HG03439 (cell line): ENCODE data around the gene USP43.
"Not testable (repeated sequence)": the region's sequence is repeated elsewhere in the genome, so short reads cannot be mapped to it uniquely, and the experiment has no call there.

ENCODE experiments used
- ATAC-seq: cut with Tn5 transposase; IDR thresholded peaks from one replicate; pipeline ENCODE4 v1.9.1; 2021; ENCODE audit warnings: mild to moderate bottlenecking, moderate library complexity; ENCODE audit not compliant: unreplicated experiment

Gene USP43

DNA sequence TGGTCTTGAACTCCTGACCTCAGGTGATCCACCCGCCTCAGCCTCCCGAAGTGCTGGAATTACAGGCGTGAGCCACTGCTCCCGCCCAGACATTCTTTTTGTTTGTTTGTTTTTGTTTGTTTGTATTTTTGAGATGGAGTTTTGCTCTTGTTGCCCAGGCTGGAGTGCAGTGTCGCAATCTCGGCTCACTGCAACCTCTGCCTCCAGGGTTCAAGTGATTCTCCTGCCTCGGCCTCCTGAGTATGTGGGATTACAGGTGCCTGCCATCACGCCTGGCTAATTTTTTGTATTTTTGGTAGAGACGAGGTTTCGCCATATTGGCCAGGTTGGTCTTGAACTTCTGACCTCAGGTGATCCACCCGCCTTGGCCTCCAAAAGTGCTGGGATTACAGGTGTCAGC, 18.2 kb downstream of the USP43 start:
- not testable (repeated sequence) for ATAC-seq

DNA sequence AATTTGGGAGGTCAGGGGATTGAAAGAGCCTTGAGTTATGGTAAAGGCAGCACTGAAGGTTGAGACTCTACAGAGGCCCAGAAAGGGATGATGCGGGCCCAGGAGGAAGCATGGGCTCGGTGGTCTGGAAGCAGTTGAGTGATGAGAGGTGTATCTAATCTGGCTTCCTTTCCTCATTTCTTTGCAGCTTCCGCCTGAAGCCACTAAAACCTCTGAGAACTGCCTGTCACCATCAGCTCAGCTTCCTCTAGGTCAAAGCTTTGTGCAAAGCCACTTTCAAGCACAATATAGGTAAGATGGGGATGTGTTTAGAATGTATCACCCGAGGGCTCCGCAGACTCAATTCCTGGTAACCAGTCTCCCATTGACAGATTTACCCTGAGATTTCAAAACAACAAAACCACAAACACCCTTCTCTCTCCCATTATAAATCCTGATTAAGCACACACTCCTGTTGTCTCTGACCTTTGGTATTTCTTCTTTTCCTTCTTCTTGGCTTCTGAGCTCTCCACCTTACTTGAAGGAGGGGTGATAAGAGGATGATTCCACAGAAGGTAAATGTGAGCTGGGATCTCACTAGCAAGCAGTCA, 21.2 kb downstream of the USP43 start:
- ATAC-seq: no peak

DNA sequence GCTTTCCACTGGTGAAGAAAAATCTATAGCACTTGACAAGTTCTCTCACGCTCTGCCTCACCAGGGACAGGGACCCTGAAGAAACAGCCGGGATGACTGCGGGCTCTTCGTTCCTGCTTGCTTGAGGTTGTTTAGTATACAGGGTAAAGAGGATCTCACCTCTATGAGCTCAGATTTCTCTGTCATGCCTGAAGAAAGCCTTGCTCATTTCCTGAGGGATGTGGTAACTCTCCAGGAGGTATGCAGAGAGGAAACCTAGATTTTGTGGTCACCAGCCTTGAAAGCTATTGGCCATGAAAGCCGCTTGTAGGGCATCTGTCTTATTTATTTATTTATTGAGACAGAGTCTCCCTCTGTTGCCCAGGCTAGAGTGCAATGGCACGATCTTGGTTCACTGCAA, 23.2 kb downstream of the USP43 start:
- no peak for ATAC-seq

DNA sequence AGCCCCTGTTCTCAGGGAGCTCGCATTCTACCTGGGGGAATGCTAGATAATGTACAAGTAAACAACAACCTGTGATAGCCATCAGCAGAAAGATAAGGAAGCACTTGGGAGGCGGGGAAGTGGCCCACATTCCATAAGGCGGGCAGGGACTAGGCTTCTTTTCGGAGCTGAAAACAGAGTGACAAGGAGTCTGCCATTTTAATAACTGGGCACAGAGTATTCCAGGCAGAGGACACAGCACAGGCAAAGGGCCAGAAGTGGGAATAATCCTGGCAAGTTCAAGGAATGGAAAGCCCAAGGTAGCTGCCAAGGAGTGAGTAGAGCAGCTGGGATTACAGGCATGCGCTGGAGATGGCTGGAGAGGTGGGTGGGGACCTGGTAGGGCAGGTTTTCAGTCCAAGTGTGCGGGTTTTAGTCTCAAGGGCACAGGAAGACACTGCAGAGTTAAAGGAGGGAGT, 24.3 kb downstream of the USP43 start:
- ATAC-seq: no peak

DNA sequence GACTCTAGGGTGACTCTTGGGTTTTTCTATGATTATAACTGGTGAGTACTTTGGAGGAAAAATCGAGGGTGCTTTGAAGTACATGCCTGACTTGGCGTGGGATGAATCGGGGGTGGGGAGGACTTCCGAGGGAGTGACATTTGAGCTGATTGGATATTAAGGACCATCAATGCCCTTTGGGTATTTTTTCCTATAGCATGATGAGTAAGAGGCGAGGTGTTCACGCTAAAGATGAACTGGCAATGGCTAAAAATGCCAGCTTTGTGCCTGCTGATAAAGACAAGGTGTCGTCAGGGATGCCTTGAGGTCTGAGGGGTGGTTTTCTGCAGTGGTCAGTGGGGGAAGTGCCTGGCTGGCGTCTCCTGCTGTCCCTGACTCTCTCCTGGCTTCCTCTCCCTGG, 25.3 kb downstream of the USP43 start:
- ATAC-seq: no peak

DNA sequence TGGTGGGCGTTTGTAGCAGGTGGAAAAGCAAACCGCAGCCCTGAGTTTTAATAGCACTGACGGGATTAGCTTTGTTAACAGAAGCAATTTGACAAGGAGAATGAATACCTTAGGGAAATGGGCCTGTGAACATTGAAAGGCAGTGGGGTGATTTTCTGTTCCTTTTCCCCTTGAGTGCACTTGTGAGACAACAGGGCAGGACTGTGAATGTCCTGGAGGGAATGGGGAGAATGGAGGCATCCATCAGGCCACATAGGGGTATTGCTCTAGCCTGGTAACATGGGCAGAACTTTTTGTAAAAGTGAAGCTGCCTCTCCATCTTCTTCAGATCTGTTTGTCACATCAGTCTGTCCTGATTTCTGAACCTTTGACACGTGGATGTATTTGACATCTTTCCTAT, 26.2 kb downstream of the USP43 start:
- no peak for ATAC-seq

DNA sequence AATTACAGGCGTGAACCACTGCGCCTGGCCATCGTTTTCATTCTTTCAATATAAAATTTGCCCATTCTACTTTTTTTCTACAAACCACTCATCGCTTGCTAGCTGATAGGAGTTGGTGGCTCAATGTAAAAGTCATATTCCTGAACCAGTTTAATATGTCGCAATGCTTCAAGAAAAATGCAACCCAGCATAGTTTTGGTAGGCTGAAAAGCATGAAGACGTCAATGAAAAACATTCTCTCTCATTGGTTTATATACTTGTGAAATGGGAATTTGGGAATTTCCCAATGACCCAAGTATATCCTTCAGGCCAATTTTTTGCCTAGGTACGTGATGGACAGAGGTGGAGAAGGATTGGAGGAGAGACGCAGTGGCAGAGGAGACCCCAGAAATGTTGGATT, 26.9 kb downstream of the USP43 start:
- no peak for ATAC-seq

DNA sequence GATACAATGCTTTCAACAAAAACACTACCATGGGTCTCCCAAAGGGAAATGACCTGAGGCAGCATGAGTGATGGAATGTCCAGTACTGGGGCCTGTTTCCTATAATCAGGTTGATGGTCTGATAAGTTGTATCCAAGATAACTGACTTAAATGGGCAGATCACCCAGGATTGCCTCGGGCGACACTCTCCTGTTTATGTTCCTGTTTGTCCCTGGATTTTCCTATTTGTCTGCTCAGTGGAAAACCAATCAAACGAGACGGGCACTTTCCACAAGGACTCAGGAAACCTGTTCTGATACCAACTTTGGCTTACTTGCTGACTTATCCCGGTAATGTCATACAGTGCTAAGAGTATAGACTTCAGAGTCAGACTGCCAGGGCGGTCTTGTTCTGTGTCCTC, 27.4 kb downstream of the USP43 start:
- no peak for ATAC-seq

DNA sequence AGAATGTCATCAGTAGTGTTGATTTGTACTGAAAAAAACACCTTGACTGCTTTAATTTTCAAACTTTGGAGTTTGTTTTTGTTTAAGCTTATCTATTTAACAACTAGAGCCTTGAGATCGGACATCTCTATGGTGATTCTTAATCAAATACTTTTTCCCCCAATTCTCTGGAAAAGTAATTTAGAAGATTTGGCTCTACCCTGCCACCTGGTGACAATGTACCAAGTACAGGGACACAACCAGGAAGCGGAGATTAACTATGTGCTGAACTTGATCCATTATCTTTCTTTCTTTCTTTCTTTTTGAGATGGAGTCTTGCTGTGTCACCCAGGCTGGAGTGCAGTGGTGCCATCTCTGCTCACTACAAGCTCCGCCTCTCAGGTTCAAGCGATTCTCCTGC, 30.8 kb downstream of the USP43 start:
- ATAC-seq: no peak

DNA sequence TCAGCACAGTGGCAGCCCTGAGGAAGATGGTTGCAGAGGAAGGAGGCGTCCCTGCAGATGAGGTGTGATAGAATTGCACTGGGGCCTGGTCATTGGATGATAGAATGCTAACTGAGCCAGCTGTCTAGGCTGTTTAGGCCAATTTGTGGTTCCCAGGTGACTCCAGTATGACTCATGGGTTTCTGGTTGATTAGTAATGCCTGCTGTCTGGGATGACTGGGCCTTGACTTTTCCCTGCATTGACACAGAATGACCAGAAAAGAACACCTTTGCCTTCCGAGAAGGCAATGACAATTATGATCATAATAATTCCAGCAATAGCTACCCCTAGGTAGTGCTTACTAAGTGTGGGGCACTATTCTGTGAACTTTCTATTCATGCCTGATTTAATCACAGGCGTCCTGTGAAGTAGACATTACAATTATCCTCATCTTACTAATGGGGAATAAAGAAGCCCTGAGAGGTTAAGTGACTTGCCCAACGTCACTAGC, 31.5 kb downstream of the USP43 start:
- no peak for ATAC-seq

DNA sequence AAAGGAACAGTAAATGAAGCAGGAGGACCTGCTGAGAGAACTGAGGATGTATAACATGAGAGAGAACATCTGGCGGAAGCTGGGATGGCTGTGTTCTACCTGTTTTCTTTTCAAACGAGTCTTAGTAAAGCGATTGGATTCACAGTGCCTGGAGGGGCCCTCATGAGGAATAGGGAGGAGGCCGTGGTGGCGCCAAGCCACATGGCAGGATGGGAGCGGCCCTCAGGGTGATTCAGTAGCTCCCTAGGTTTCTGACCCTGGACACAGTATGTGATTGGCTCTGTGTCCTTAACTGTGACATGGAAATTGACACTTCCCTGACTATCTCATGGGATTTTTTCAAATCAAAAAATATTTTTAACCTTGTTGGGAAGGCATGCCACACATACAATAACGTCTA, 32.1 kb downstream of the USP43 start:
- no peak for ATAC-seq

DNA sequence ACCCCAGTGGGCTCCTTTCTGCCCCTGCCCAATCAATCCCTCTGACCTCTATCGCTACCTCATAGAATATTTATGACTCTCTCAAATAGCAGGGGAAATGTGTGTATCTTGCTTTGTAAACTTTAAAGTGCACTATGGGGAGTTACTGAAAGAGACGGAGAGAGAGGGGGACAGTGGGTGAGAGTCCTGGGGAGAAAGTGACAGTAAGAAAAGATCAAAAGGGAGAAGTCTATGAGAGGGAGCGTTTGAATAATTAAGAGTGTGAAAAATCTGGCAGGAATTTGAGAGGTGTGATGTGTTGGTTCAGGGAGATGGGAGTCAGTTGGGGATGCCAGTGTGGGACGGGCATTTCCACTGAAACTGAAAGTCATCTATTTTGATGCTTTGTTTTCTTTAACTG, 32.6 kb downstream of the USP43 start:
- ATAC-seq: no peak

DNA sequence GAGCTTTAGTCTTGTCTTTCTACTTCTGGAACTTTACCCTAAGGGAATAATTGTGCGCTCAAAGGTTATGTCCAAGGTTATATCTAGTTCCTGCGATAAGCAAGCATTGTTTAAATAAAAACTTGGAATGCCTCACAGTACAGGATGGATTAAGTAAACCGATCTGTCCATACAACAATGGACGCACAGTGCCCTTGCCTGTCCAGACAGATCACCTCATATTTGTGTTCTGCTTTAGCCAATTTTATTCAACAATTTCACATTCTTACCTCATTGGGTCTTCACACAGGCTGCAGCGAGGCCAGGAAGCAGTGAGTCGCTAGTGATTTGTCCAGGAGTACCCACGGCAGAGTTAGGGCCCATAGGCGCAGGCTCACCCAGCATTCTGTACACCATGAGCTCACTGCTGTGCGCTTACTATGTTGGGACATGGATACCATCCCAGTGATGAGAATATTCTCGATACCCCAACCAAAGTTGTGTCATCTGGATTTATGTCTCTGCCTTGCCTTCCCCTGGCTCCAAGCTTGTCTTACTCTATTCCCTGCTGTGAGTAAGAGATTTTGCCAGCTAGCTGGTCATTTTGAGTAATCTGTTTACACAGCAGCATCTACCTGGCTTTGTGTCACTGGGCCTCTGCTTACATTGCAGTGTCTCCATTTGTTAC, 39.8 kb downstream of the USP43 start:
- no peak for ATAC-seq

DNA sequence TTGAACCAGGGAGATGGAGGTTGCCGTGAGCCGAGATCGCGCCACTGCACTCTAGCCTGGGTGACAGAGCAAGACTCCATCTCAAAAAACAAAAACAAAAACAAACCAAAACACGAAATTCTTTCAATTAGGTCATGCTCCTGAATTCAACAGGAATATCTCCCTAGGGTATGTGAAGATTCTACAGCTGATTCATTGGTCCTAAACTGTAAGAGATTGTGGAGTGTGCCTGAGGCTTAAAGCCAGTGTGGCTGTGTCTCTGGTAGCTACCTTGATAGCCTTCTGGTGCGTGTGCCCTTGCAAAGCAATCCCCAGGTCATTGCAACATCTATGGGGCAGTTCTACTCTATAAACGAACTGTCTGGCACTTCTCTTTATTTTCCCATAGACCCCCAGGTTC, 48.4 kb downstream of the USP43 start:
- no peak for ATAC-seq

DNA sequence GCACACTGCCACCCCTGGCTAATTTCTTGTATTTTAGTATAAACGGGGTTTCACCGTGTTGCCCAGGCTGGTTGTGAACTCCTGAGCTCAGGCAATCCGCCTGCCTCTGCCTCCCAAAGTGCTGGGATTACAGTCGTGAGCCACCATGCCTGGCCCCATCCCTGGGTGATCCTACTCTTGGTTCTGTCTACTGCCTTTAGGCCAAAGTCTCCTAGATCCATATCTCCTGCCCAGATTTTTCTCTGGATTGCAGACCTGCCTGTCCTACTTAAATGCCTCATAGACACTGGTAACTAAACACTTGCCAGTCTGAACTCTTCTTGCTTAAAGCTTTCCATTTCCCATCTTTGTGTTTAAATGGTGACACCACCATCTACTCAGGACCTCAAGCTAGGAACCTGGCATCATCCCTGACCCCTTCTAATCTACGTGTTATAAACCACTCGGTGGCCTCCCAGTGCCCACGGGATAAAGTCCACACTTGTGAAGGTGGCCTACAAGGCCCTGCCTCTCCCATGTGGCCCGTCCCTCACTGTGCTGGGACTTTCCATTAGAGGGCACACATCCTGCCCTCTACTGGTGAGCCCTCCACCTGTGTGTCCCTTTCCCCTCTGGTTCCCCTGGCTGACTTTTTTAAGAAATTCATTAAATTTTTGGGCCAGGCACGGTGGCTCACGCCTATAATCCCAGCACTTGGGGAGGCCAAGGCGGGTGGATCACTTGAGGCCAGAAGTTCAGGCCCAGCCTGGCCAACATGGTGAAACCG, 51.1 kb downstream of the USP43 start:
- no peak for ATAC-seq

DNA sequence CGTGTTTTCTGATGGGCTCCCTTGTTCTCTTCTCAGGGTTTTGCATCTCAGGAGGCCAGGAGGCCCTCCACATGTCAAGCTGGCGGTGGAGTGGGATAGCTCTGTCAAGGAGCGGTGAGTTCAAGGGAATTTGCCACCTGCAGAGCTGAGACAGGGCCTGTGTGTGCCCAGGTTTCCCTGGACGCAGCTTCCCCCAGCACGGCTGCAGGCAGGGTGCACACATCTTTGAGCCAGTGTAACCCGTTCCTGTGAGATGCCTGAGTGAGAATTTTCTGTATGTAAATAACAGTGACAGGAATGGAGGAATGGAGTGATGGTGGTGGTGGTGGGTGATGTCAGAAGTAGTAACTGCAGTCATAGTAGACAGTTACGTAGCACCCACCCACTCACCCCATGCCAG, 54.8 kb downstream of the USP43 start:
- ATAC-seq: no peak

DNA sequence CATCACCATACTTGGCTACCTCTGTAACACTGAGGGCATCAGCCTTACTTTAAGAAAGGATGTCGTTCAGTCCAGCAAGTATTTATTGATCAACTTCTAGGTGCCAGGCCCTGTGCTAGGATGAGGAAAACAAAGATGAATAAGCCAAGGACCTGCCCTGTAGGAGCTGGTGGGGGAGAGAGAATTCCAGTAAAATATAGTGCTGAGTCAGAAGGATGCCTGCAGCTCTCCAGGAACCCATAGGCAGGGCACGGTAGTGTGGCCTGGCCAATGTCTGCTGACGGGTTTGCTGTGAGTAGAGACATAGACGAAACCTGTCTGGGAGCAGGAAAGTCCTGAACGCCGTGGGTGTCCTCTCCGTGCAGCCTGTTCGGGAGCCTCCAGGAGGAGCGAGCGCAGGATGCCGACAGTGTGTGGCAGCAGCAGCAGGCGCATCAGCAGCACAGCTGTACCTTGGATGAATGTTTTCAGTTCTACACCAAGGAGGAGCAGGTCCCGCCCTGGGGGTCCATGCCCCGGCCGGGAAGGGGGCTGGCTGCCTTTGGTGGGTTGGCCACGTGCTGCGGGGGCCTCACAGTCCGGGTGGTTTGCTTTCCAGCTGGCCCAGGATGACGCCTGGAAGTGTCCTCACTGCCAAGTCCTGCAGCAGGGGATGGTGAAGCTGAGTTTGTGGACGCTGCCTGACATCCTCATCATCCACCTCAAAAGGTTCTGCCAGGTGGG, 55.6 kb downstream of the USP43 start:
- ATAC-seq: no peak

DNA sequence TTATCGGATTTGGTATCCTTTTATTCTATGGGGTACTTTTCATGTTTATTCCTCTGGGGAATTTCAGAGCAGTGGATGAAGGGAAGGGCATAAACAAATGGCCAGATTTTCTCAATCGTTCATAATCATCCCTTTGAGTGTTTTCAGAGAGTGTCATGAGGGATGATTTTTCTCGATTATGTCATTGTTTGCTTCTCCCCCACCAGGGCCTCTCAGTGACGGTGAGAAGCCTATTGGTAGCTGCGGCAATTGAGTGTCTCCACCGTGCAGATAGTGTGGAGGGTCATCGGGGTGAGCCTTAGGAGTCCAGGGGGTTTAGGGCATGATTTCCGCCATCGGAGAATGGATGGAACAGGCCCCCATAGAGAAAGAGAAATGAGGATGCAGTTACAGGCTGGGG, 57.2 kb downstream of the USP43 start:
- ATAC-seq: no peak

DNA sequence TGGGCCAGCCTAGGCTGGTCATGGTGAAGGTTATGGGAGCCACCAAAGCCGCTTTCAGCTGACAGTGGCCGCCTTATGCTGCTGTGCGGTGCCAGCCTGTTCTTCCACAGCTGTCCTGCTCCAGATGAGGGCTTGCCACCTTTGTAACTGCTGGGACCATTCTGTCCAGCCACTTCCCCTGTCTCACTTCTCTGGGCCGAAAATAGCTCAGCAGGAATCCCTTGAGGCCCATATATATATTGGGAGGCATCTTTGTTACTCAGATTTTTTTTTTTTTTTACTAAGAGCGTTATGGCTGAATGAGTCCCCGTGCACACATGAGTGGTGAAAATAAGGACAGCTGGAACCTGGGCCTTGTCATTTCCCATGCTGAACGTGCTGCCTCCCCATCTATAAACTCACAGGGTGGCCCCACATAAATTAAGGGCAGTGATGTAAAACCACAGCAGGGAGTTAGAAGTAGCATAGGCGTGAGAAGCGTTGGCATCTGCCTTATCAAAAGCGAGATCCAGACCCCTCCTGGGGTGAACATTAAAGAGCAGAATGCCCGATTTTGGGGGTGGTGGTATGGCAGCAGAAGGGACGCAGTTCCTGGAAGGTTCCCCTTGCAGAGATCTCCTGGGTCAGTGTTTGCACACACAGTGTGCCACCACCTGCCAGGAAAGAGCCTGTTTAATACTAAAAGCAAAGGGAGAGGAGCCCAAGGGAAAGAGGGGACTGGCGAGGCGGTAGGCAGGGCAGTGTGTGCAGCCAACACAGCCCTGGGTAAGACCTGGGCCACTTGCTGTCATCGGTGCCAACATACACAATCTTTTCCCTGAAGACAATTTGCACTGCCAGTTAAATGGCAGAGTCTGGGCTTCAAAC, 57.8 kb downstream of the USP43 start:
- no peak for ATAC-seq

DNA sequence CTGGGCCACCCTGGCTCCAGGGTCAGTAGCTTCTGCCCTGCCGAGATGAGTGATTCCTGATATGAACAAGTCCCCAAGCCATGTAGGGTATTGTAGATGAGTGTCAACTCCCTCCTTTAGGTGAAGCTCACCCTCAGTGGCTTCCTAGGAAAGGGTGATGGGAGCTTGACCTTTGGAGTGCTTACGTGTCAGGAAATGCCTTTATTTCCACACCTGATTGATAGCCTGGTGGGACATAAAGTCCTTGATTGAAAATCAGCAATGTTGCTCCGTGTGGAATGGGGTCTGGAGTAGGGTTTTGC, 58.4 kb downstream of the USP43 start:
- ATAC-seq: no peak

DNA sequence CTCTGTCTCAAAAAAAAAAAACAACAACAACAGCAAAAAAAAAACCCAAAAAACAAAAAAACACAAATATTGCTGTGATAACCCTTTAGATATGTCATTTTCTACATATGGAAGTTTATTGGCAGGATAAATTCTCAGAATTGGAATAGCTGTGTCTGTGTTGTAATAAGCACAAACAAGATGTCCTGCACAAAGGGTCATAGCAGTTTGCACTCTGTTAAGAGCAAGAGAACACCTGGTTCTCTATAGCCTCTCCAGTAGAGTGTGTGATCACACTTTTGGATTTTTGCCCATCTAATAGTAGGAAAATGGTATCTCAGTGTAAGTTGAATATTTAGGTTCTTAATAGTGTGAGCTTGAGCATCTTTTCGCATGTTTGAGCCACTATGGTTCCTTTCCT, 60.4 kb downstream of the USP43 start:
- no peak for ATAC-seq
